Fibroblast of lung (primary cell): ENCODE measurements around the gene LIPF.

Source experiments
- EZH2 ChIP-seq: IDR thresholded peaks from 2 replicates; pipeline ENCODE4 v1.5.1; 2012; ENCODE audit warnings: low read length, control low read depth, mild to moderate bottlenecking; ENCODE audit errors: missing control alignments
- TF ChIP-seq, protein P1 (sequence below), 2 donors: IDR thresholded peaks in 1 of 2; conservative IDR thresholded peaks in 1 of 2; 1 replicate in 1 of 2; 2 replicates in 1 of 2; pipeline ENCODE4 v1.5.1; 2011 to 2012; ENCODE audit warnings: low read length in 2 of 2, control low read depth in 1 of 2, inconsistent platforms in 1 of 2, low read depth in 1 of 2, mild to moderate bottlenecking in 1 of 2

DNA sequence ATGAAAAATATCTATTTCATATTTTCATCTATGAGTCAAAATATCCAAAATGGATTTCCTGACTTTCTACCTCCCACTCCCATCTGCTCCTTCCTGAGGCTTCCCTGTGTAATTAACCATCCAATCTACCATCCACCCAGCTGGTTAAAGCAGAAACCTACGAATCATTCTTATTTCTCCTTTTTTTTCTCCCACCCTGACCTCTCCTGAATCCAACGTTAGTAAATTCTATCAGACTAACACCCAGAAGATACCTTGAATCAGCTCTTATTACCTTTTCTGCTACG lies 3.7 kb upstream of the LIPF start:
- TF ChIP-seq EZH2 = no peak
- TF ChIP-seq, protein P1, sequence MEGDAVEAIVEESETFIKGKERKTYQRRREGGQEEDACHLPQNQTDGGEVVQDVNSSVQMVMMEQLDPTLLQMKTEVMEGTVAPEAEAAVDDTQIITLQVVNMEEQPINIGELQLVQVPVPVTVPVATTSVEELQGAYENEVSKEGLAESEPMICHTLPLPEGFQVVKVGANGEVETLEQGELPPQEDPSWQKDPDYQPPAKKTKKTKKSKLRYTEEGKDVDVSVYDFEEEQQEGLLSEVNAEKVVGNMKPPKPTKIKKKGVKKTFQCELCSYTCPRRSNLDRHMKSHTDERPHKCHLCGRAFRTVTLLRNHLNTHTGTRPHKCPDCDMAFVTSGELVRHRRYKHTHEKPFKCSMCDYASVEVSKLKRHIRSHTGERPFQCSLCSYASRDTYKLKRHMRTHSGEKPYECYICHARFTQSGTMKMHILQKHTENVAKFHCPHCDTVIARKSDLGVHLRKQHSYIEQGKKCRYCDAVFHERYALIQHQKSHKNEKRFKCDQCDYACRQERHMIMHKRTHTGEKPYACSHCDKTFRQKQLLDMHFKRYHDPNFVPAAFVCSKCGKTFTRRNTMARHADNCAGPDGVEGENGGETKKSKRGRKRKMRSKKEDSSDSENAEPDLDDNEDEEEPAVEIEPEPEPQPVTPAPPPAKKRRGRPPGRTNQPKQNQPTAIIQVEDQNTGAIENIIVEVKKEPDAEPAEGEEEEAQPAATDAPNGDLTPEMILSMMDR (conservative IDR thresholded peaks at IDR 0.05 in 1 of 2, IDR thresholded peaks at IDR 0.05 in 1 of 2; ENCODE audit: low read depth in 1 of 2, low read length in 2 of 2) = no peak
